K562 (cell line): ENCODE data around the gene MID1IP1. TPM values are rescaled to one million over a fixed set of nuclear protein-coding genes. Genes with fewer than 3 reads are reported as not detected.
A peak's percentile ranks its signal among the peaks of the same experiment; 100 is the strongest.

ENCODE experiments used
- ARHGAP35 ChIP-seq: fragments of 450-650 bp; IDR thresholded peaks from 2 replicates; pipeline ENCODE4 v1.6.1; 2018; ENCODE audit not compliant: partially characterized antibody
- HDAC3 ChIP-seq: fragments of 450-650 bp; IDR thresholded peaks from 2 replicates; pipeline ENCODE4 v1.6.1; 2018; ENCODE audit warnings: borderline replicate concordance, mild to moderate bottlenecking, moderate library complexity; ENCODE audit not compliant: partially characterized antibody
- MYBL2 ChIP-seq, 2 experiments: fragments of 450-650 bp in 1 of 2; sonication (generic) in 1 of 2; formaldehyde crosslinking in 1 of 2; IDR thresholded peaks; 2 replicates each; pipeline versions ENCODE4 v1.6.1 to v1.8.1; 2017 to 2022; ENCODE audit warnings: borderline replicate concordance in 1 of 2, inconsistent platforms in 1 of 2, low read depth in 1 of 2, mild to moderate bottlenecking in 1 of 2, missing genetic modification reagents in 1 of 2, moderate library complexity in 1 of 2
- MYNN ChIP-seq, 2 experiments: sonication (generic); formaldehyde crosslinking in 1 of 2; IDR thresholded peaks; 2 replicates each; pipeline versions ENCODE4 v1.5.0 to v1.6.1; 2016 to 2020; ENCODE audit warnings: antibody characterized with exemption in 1 of 2, missing genetic modification reagents in 1 of 2
- NR2C1 ChIP-seq, 2 experiments: fragments of 450-650 bp; IDR thresholded peaks; 2 replicates each; pipeline ENCODE4 v1.6.1; 2017; ENCODE audit warnings: mild to moderate bottlenecking in 2 of 2, antibody characterized with exemption in 1 of 2, inconsistent platforms in 1 of 2, missing compliant biosample characterization in 1 of 2, missing genetic modification characterization in 1 of 2
- PCBP2 ChIP-seq: fragments of 200-400 bp; formaldehyde crosslinking; IDR thresholded peaks from 2 replicates; pipeline ENCODE4 v1.6.1; 2018; ENCODE audit warnings: low read length, low read depth, mild to moderate bottlenecking, moderate library complexity; ENCODE audit not compliant: poor library complexity, severe bottlenecking
- STAT5A ChIP-seq: IDR thresholded peaks from 2 replicates; pipeline ENCODE4 v1.6.1; 2012; ENCODE audit warnings: low read length, inconsistent platforms, borderline replicate concordance
- ZFP1 ChIP-seq: fragments of 450-650 bp; formaldehyde crosslinking; IDR thresholded peaks from 2 replicates; pipeline ENCODE4 v1.4.0; 2020; ENCODE audit warnings: mild to moderate bottlenecking, mixed read lengths
- ZFP36 ChIP-seq: fragments of 150-350 bp; IDR thresholded peaks from 2 replicates; pipeline ENCODE4 v1.6.1; 2018; ENCODE audit warnings: low read length, low read depth; ENCODE audit not compliant: partially characterized antibody
- ZNF77 ChIP-seq: fragments of 250-450 bp; sonication (Bioruptor Pico); IDR thresholded peaks from 2 replicates; pipeline ENCODE4 v1.5.0; 2020
- polyA plus RNA-seq, 8 experiments: library from polyadenylated mRNA; depleted of rRNA in 4 of 8; stranded (reverse) in 5 of 8; unstranded in 3 of 8; fragments of >200 nt; fragmentation: Nextera tagmentation in 2 of 8; fragmentation: Illumina TruSeq in 1 of 8; extraction: Ambion mirVana in 2 of 8; extraction: Trizol in 1 of 8; gene quantifications; 2 replicates each; pipeline versions ENCODE4 v1.2.1 to v1.2.3, GENCODE V29; 2011 to 2014; ENCODE audit warnings: inconsistent platforms in 1 of 8, missing spikeins in 1 of 8
- total RNA-seq, 7 experiments: library from RNA; depleted of rRNA in 6 of 7; stranded (reverse); fragments of >200 nt in 6 of 7; fragmentation: Illumina TruSeq in 2 of 7; extraction: Trizol in 2 of 7; gene quantifications; 2 replicates each; pipeline versions ENCODE4 v1.2.1 to v1.2.3, GENCODE V29; 2011 to 2021; ENCODE audit warnings: low replicate concordance in 1 of 7
- TF ChIP-seq, protein P1 (sequence below): fragments of 150-350 bp; IDR thresholded peaks from 2 replicates; pipeline ENCODE4 v1.6.1; 2014; ENCODE audit warnings: low read depth, mild to moderate bottlenecking, low read length, borderline replicate concordance
- TF ChIP-seq, protein P2 (sequence below): fragments of 450-650 bp; formaldehyde crosslinking; IDR thresholded peaks from 2 replicates; pipeline ENCODE4 v1.4.0; 2020; ENCODE audit warnings: mild to moderate bottlenecking
- TF ChIP-seq, protein P3 (sequence below): fragments of 450-650 bp; formaldehyde crosslinking; IDR thresholded peaks from 2 replicates; pipeline ENCODE4 v1.4.0; 2020; ENCODE audit warnings: mild to moderate bottlenecking, moderate library complexity
- TF ChIP-seq, protein P4 (sequence below): sonication (generic); formaldehyde crosslinking; IDR thresholded peaks from 2 replicates; pipeline ENCODE4 v1.8.1; 2022; ENCODE audit warnings: missing genetic modification reagents
- TF ChIP-seq, protein P5 (sequence below): fragments of 200-800 bp; sonication (Bioruptor generic); IDR thresholded peaks from 2 replicates; pipeline ENCODE4 v1.6.1; 2017; ENCODE audit warnings: missing genetic modification characterization, missing compliant biosample characterization

The MID1IP1 gene
- total and polyA plus RNA-seq, 9 of the 15 experiments (the other 6 are each of a cell fraction or from before 2014, with no cell fraction given) = 0.51 to 102 (median 27.5) TPM

DNA sequence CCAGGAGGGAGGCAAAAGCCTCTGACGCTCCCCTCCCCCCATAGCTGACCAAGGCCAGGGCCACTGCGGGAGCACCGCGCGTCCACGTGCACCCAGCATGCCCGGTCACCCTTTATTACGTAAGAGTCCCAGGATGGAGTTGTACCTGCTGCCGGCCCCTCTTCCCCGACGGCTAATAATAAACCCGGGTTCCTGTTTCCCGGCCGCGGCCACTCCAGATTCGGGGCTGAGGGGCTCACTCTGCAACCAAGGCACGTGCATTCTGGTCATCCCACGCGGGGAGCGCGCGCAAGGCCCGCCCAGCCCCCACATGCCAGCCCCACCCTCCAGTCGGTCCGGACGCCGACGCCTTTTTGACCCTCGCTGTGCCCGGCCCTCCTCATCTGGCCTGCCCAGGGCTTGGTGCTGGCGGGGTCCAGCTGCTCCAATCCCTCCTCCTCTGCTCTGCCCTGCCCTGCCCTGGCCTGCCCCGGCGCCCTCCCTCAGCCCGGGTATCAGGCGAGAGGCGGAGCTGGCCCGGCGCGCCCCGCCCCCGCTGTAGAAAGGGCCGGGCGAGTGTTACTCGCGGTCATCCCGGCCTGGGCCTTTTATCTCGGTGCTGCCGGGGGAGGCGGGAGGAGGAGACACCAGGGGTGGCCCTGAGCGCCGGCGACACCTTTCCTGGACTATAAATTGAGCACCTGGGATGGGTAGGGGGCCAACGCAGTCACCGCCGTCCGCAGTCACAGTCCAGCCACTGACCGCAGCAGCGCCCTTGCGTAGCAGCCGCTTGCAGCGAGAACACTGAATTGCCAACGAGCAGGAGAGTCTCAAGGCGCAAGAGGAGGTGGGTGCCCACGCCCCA is 2.6 kb downstream of the MID1IP1 start (continued):
- TF ChIP-seq, protein P1, sequence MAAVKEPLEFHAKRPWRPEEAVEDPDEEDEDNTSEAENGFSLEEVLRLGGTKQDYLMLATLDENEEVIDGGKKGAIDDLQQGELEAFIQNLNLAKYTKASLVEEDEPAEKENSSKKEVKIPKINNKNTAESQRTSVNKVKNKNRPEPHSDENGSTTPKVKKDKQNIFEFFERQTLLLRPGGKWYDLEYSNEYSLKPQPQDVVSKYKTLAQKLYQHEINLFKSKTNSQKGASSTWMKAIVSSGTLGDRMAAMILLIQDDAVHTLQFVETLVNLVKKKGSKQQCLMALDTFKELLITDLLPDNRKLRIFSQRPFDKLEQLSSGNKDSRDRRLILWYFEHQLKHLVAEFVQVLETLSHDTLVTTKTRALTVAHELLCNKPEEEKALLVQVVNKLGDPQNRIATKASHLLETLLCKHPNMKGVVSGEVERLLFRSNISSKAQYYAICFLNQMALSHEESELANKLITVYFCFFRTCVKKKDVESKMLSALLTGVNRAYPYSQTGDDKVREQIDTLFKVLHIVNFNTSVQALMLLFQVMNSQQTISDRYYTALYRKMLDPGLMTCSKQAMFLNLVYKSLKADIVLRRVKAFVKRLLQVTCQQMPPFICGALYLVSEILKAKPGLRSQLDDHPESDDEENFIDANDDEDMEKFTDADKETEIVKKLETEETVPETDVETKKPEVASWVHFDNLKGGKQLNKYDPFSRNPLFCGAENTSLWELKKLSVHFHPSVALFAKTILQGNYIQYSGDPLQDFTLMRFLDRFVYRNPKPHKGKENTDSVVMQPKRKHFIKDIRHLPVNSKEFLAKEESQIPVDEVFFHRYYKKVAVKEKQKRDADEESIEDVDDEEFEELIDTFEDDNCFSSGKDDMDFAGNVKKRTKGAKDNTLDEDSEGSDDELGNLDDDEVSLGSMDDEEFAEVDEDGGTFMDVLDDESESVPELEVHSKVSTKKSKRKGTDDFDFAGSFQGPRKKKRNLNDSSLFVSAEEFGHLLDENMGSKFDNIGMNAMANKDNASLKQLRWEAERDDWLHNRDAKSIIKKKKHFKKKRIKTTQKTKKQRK = no peak
- TF ChIP-seq HDAC3 = peak; percentile 67
- TF ChIP-seq, protein P2, sequence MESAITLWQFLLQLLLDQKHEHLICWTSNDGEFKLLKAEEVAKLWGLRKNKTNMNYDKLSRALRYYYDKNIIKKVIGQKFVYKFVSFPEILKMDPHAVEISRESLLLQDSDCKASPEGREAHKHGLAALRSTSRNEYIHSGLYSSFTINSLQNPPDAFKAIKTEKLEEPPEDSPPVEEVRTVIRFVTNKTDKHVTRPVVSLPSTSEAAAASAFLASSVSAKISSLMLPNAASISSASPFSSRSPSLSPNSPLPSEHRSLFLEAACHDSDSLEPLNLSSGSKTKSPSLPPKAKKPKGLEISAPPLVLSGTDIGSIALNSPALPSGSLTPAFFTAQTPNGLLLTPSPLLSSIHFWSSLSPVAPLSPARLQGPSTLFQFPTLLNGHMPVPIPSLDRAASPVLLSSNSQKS (CRISPR knock-in tag) = no peak
- TF ChIP-seq PCBP2 = no peak
- TF ChIP-seq MYBL2 (IDR thresholded peaks at IDR 0.05; ENCODE audit: low read depth) = no peak
- TF ChIP-seq MYBL2 (CRISPR knock-in tag; IDR thresholded peaks at IDR 0.05; ENCODE audit: borderline replicate concordance) = no peak
- TF ChIP-seq MYNN (IDR thresholded peaks at IDR 0.05) = peak; percentile 82
- TF ChIP-seq MYNN (CRISPR knock-in tag; IDR thresholded peaks at IDR 0.05) = no peak
- TF ChIP-seq, protein P3, sequence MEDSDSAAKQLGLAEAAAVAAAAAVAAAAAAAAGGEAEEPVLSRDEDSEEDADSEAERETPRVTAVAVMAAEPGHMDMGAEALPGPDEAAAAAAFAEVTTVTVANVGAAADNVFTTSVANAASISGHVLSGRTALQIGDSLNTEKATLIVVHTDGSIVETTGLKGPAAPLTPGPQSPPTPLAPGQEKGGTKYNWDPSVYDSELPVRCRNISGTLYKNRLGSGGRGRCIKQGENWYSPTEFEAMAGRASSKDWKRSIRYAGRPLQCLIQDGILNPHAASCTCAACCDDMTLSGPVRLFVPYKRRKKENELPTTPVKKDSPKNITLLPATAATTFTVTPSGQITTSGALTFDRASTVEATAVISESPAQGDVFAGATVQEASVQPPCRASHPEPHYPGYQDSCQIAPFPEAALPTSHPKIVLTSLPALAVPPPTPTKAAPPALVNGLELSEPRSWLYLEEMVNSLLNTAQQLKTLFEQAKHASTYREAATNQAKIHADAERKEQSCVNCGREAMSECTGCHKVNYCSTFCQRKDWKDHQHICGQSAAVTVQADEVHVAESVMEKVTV (CRISPR knock-in tag) = no peak
- no peak for TF ChIP-seq ZFP36
- no peak for TF ChIP-seq ARHGAP35
- TF ChIP-seq STAT5A = no peak
- TF ChIP-seq NR2C1 (IDR thresholded peaks at IDR 0.05) = no peak
- TF ChIP-seq NR2C1 (tag; IDR thresholded peaks at IDR 0.05) = no peak; the same call in 1 of the 2 replicates
- TF ChIP-seq, protein P4, sequence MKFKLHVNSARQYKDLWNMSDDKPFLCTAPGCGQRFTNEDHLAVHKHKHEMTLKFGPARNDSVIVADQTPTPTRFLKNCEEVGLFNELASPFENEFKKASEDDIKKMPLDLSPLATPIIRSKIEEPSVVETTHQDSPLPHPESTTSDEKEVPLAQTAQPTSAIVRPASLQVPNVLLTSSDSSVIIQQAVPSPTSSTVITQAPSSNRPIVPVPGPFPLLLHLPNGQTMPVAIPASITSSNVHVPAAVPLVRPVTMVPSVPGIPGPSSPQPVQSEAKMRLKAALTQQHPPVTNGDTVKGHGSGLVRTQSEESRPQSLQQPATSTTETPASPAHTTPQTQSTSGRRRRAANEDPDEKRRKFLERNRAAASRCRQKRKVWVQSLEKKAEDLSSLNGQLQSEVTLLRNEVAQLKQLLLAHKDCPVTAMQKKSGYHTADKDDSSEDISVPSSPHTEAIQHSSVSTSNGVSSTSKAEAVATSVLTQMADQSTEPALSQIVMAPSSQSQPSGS = no peak
- TF ChIP-seq, protein P5, sequence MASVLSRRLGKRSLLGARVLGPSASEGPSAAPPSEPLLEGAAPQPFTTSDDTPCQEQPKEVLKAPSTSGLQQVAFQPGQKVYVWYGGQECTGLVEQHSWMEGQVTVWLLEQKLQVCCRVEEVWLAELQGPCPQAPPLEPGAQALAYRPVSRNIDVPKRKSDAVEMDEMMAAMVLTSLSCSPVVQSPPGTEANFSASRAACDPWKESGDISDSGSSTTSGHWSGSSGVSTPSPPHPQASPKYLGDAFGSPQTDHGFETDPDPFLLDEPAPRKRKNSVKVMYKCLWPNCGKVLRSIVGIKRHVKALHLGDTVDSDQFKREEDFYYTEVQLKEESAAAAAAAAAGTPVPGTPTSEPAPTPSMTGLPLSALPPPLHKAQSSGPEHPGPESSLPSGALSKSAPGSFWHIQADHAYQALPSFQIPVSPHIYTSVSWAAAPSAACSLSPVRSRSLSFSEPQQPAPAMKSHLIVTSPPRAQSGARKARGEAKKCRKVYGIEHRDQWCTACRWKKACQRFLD = peak; percentile 82; the same call in 1 of the 2 replicates
- TF ChIP-seq ZNF77 (CRISPR knock-in tag) = no peak
- no peak for TF ChIP-seq ZFP1 (CRISPR knock-in tag)
